Central memory CD8-positive, alpha-beta T cell (primary cell): ENCODE data around the gene PPP1R13B.

ENCODE experiments used
- ATAC-seq: fragments of 150-1000 bp; cut with Tn5 transposase; replicated peaks from 2 replicates; pipeline ENCODE4 v1.10.0; 2022; ENCODE audit warnings: mild to moderate bottlenecking, moderate FRiP score, moderate number of reproducible peaks; ENCODE audit not compliant: poor library complexity, severe bottlenecking; ENCODE audit errors: extremely low read depth
- DNase-seq, 2 donors: peaks; one replicate each; pipeline ENCODE4 v3.0.0; 2021; ENCODE audit warnings: low spot score in 2 of 2
- H3K27ac Mint-ChIP-seq: one replicate; pipeline ENCODE4 v1.8.0; 2022; ENCODE audit warnings: low read depth, mild to moderate bottlenecking, moderate library complexity, mixed read lengths
- H3K27me3 Mint-ChIP-seq: one replicate; pipeline ENCODE4 v1.8.0; 2022; ENCODE audit warnings: mixed read lengths
- H3K36me3 Mint-ChIP-seq: one replicate; pipeline ENCODE4 v1.8.0; 2022; ENCODE audit warnings: mild to moderate bottlenecking, moderate library complexity, mixed read lengths; ENCODE audit not compliant: insufficient read depth
- H3K4me1 Mint-ChIP-seq: one replicate; pipeline ENCODE4 v1.8.0; 2022; ENCODE audit warnings: mixed read lengths
- H3K4me3 Mint-ChIP-seq: one replicate; pipeline ENCODE4 v1.8.0; 2022; ENCODE audit warnings: mild to moderate bottlenecking, moderate library complexity, mixed read lengths
- H3K9me3 Mint-ChIP-seq: one replicate; pipeline ENCODE4 v1.8.0; 2022; ENCODE audit warnings: mixed read lengths

Gene PPP1R13B

DNA sequence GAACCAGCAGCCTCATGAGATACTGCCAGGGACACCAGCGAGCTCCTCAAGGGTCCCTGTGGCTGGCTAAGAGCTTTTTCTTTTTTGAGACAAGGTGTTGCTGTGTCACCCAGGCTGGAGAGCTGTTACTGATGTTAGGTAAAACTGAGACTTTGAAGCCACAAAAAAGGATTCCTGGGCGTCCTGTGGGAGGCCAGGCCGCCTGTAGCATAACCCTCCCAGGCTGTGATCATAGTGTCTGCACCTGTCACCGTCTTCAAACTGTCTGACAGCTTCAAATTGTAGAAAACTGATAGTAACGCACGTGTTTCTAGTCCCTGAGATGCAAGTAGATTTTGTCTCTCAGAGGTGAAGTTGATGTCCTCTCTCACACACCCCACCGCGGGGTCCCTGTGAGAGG lies 127.6 kb downstream of the PPP1R13B start:
- peaks cover 10% of the 10 kb centered on the region for H3K36me3 Mint-ChIP-seq
- peaks cover 41% of the 10 kb centered on the region for H3K4me1 Mint-ChIP-seq
- H3K27me3 Mint-ChIP-seq: no peaks in the 10 kb centered on the region
- ATAC-seq: no peak
- H3K9me3 Mint-ChIP-seq: no peaks in the 10 kb centered on the region
- DNase-seq: no peak
- H3K4me3 Mint-ChIP-seq: no peak overlapping the region
- H3K27ac Mint-ChIP-seq: no peak overlapping the region

DNA sequence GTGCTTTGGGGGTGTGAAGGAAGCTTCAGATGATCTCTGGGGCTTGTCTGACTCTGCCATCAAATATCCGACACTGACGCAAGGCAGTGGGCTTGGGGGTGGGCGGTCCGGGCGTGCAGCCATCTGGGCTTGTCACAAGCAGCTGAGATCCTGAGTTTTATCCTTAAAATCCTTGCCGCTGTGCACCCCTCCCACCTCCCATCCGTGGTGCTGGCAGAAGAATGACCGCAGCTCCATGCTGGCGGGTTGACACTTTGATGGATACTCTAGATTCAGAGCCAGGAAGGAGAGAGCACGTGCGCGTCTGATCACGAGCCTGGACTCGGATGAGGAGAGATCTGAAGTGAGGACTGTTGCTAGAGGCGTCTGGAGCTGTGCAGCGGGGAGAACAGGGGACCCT lies 128.8 kb downstream of the PPP1R13B start:
- Mint-ChIP-seq H3K4me1 (peaks cover 46% of the 10 kb centered on the region), H3K36me3 (peaks cover 16% of the 10 kb centered on the region), H3K9me3 (no peaks in the 10 kb centered on the region), H3K4me3 (no peak overlapping the region), H3K27me3 (no peaks in the 10 kb centered on the region), H3K27ac (no peak overlapping the region)
- DNase-seq: no peak
- no peak for ATAC-seq

DNA sequence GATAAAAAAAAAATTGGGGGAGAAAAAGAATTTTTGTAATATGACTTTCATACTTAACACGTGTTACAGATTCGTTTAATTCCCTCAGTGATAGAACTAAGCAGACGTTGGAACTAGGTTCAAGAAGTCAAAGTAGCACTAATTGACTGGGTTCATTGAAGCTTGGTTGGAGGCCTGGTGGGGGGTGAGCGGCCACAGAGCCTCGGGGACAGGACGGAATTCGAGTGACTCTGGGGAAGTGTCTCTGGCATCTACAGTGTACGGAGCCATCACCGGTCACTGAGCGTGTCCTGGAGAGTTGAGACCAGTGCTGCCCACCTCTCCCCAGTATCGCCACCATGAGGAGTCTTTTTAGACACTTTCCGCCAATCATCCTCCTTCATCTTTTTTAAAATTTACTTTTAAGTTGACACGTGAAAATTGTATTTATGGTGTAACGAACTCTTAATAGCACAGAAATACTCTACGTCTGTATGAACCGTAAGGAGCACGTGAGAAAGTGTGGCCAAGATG lies 130.4 kb downstream of the PPP1R13B start:
- ATAC-seq (no peak), DNase-seq (no peak)
- Mint-ChIP-seq H3K4me1 (peaks cover 53% of the 10 kb centered on the region), H3K36me3 (peaks cover 16% of the 10 kb centered on the region), H3K4me3 (peak overlapping the region; percentile 93), H3K27me3 (no peaks in the 10 kb centered on the region), H3K9me3 (no peaks in the 10 kb centered on the region), H3K27ac (no peak overlapping the region)

DNA sequence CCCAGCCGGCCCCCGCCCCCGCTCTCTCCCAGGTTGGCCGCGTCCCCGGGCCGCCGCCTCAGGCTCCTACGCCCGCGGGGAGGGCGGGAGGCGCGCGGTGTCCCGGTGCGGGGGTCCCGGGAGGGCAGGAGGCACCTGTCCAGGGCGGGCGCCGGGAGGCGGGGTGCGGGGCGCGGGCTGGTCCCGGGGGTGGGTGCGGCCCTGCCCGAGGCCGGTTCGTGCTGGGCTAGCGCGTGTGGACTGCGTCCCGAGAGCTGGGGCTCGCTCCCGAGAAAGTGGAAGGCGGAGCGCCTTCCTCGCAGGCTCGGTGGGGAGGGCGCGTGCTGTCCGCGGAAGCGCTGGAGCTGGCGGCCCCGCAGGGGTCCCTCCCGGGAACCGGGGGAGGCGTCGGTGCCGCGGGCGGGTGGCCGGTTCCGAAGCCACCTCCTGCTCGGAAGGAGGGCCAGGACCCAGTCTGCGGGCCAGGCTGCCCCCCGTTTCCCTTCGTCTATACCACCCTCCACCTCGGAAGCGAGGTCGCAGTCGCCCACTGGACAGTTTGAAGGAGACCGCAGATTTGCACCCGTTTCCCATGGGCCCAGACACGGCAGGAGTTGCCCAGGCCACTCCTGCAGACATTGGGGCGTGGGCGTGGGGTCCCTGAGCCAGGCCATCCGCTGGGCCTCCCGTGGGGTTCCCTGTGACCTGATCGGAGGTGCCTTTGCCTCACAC lies 131.1 kb downstream of the PPP1R13B start:
- DNase-seq: no peak
- Mint-ChIP-seq H3K9me3 (no peaks in the 10 kb centered on the region), H3K36me3 (peaks cover 15% of the 10 kb centered on the region), H3K4me1 (peaks cover 51% of the 10 kb centered on the region), H3K27me3 (no peaks in the 10 kb centered on the region), H3K27ac (no peak overlapping the region), H3K4me3 (peak overlapping the region; percentile 93)
- no peak for ATAC-seq

DNA sequence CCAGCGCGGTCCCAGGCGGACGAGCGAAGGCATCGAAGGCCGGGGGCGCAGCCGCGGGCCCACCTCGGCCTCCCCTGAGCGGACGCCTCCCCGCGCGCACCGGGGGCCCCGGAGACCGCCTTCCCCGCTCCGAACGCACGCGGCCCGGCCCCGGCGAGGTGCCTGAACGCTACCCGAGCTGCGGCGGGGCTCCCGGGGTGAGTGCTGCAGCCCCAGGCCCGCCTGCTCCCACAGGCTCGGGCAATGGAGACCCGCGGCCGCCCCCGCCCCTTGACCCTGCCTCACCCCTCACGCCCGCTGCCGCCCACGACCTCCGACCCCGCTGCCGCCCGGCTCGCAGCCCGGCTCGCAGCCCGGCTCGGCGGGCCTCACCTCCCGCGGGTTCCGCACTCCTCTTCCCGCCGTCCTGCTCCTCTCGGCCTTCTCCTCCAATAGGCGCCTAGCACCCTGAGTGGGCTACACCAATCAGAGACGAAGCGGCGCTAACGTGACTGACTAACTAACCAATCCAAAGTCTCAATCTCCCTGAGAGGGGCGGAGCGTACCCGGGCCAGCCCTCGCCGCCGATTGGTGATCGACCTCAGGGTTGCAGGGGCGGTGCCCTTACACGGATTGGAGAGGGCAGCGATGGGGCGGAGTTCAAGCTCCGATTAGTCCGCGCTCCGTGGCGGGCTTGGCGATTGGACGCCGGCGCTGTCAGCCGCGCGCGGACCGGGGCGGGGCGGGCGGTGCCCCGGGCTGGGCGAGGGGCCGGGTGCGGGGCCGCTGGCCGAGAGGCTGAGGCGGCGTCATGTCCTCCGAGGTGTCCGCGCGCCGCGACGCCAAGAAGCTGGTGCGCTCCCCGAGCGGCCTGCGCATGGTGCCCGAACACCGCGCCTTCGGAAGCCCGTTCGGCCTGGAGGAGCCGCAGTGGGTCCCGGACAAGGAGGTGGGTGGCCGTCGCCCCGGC lies 132.0 kb downstream of the PPP1R13B start, which contains the start of the genes XRCC3 and ZFYVE21:
XRCC3 (minus strand) TSS at position 400 of the 949 bp plus-strand sequence. CDS start 4,364 bp downstream, outside the sequence.
ZFYVE21 (plus strand) TSS at position 759 of the 949 bp plus-strand sequence; CDS start at position 791, 32 bp downstream.
- H3K4me1 Mint-ChIP-seq: peaks cover 49% of the 10 kb centered on the region
- peak within 1 kb of the TSS; percentile 93 for H3K4me3 Mint-ChIP-seq
- H3K36me3 Mint-ChIP-seq: peaks cover 14% of the 10 kb centered on the region
- peak within 1 kb of the TSS; percentile 94 for H3K27ac Mint-ChIP-seq
- H3K27me3 Mint-ChIP-seq: no peaks in the 10 kb centered on the region
- no peaks in the 10 kb centered on the region for H3K9me3 Mint-ChIP-seq
- peak; percentile 97 for ATAC-seq
- peak; percentile 98 to 100 for DNase-seq

DNA sequence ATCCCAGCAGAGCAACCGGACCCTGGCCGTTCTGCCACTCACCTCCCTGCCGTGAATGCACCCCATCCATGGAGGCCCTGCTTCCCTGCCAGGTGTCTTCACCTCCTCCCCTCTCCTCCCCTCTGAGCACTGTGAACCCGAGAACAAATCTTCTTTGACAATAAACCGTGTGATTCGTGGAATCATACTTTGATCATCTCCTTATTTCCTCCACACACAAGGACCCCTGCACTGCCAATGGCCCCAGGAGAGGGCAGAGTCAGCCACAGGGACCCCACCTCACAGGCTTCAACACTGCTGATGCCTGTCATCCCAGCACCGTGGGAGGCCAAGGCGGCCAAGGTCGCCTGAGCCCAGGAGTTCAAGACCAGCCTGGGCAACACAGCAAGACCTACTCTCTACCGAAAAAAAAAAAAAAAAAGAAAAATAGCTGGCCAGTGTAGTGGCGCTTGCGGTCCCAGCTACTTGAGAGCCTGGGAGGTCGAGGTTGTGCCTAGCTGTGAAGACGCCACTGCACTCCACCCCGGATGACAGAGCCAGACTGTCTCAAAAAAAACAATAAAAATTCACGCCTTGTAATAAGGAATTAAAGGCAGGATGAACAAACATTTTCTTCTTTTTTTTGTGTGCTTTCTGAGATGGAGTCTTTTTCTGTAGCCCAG lies 133.2 kb downstream of the PPP1R13B start:
- Mint-ChIP-seq H3K27me3 (no peaks in the 10 kb centered on the region), H3K9me3 (no peaks in the 10 kb centered on the region), H3K27ac (peak overlapping the region; percentile 94), H3K4me1 (peaks cover 44% of the 10 kb centered on the region), H3K36me3 (peaks cover 14% of the 10 kb centered on the region), H3K4me3 (peak overlapping the region; percentile 93)
- ATAC-seq (no peak), DNase-seq (no peak)

DNA sequence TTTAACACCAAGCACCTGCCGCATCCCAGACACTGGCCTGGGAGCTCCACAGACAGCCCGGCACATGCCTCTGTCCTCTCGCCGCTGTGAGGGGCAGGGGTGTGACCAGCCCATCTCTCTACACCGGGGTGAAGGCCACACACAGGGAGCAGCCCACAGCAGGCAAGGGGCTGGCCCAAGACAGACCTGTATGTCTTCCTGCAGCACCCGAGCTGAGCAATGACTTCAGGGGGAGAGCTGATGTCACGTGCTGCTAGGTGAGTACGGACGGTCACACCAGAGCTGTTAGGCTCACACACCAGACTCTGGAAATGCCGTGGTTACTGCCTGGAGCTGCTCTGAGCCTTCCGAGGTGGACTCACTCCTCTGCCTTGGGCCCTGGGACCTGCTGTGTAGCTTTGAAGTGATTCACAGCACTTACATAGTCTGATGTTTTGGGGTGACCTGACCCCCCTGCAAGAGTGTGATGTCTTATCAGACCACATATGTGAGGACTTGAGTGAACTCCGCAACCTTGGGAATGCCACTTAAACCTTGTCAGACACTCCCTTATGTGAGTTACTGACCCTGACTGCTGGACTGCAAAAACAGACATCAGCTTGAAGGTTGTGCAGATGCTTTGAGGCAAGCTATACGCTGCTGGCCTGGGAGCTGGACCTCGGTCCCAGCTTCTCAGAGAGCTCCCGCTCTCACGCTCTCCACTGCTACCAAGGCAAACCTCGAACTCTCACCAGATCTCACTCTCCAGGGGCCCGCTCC lies 133.9 kb downstream of the PPP1R13B start:
- peak overlapping the region; percentile 93 for H3K4me3 Mint-ChIP-seq
- DNase-seq (no peak), ATAC-seq (no peak)
- peak overlapping the region; percentile 78 for H3K27ac Mint-ChIP-seq
- H3K4me1 Mint-ChIP-seq: peaks cover 37% of the 10 kb centered on the region
- H3K36me3 Mint-ChIP-seq: peaks cover 14% of the 10 kb centered on the region
- no peaks in the 10 kb centered on the region for H3K27me3 Mint-ChIP-seq
- no peaks in the 10 kb centered on the region for H3K9me3 Mint-ChIP-seq

DNA sequence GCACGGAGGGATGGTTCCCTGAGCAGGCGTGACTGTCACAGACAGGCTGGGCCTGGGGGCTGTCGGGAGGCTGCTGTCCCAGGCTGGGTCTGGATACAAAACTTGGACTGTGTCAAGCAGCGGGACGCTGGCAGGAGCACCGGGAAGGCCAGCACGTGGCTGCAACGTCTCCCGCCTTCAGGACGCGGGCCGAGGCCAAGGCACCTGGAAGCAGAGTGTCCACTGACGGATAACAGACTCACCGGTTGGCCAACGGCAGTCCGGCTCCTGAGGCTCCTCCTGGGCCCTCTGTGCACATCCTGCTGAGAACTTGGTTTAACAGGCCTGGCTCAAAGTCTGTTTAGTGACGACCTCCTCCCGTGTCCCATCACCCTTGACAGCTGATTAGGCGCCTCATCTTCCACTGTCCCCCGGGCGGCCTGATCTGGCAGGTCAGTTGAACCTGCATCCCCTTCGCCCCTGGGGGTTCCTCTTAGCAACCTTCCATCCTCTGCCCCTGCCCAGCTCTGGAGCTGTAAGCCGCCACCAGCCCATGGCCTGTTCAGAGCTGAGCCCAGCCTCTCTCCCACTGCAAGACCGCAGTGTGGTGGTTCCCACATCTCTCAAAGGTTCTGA lies 134.6 kb downstream of the PPP1R13B start:
- Mint-ChIP-seq H3K4me1 (peaks cover 30% of the 10 kb centered on the region), H3K27ac (peak overlapping the region; percentile 78), H3K36me3 (peaks cover 18% of the 10 kb centered on the region), H3K4me3 (no peak overlapping the region), H3K9me3 (no peaks in the 10 kb centered on the region), H3K27me3 (no peaks in the 10 kb centered on the region)
- ATAC-seq: no peak
- DNase-seq: no peak

DNA sequence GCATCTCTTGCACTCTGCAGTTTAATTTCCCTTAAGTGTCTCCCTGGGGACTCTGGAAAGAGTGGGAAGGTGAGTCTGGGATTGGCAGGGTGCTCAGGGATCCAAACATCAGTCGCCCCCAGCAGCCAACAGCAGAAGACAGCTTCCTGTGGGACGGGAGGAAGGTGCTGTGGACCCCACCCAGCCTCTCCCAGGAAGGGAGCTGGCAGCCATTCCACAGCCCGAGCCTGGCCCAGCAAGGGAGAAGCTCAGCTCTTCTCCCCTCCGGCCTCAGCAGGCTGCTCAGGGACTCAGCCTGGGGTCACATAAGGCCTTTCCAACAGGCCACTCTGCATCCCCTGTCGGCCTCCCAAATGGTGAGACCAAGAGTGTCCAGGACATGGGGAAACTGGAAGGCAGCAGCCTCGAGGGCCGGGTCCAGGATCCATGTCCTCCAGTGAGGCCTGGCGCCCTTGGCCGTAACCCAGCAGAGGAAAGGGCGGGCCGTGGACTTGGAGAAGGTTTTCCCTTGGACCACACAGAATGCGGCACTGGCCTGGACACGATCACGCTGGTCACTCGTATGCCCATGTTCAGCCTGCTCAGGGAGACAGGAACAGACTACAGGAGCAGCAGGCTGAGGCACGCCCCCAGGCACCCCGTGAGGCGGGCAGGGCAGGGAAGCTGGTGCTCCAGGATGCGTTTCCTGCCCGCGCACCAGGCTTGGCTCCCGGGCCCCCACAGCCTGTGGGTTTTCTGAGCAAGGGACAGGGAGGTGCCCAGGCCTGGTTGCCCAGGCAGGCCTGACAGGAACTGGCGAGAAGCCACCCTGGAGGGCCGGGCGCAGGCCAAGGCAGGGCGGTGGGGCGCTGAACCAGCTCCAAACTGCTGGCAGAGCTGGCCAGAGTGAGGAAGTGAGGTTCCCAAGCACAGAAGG lies 135.6 kb downstream of the PPP1R13B start:
- DNase-seq: no peak
- H3K36me3 Mint-ChIP-seq: peaks cover 18% of the 10 kb centered on the region
- no peak overlapping the region for H3K27ac Mint-ChIP-seq
- H3K4me1 Mint-ChIP-seq: peaks cover 20% of the 10 kb centered on the region
- no peaks in the 10 kb centered on the region for H3K27me3 Mint-ChIP-seq
- H3K9me3 Mint-ChIP-seq: no peaks in the 10 kb centered on the region
- no peak for ATAC-seq
- H3K4me3 Mint-ChIP-seq: no peak overlapping the region

DNA sequence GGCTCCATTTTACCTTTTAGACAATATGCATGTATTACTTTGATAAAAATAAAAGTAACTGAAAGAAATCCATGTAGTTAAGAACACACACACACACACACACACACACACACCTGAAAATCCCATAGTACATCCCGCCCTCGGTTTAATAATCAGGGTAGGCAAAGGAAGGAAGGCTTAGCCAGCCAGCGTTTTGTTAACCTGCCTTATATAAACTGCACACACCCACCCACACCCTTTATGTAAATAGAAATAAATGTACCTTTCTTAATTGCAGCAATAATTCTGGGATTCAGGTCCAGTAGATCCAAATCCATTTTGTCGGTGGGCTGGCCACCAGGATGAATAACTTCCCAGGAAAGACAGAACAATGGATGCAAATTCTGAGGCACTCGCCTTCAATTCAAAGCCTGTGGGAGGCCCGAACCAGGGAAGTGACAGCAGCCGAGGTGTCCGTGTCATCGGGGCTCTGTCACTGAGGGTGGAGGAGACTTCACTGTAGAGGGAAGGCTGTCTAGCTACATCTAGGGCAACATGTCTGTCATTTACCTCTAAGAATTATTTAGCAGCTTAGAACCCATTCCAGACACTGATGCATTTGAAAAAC lies 136.5 kb downstream of the PPP1R13B start:
- H3K36me3 Mint-ChIP-seq: peaks cover 14% of the 10 kb centered on the region
- ATAC-seq (no peak), DNase-seq (no peak)
- peaks cover 18% of the 10 kb centered on the region for H3K4me1 Mint-ChIP-seq
- H3K9me3 Mint-ChIP-seq: no peaks in the 10 kb centered on the region
- no peaks in the 10 kb centered on the region for H3K27me3 Mint-ChIP-seq
- no peak overlapping the region for H3K4me3 Mint-ChIP-seq
- H3K27ac Mint-ChIP-seq: no peak overlapping the region
